OCI-LY7 (cell line): ENCODE results near the gene TRAM2. TPM values are rescaled to one million over a fixed set of nuclear protein-coding genes. Genes with fewer than 3 reads are reported as not detected.
A peak's percentile ranks its signal among the peaks of the same experiment; 100 is the strongest.

Source experiments
- BruUV-seq: library from RNA; stranded (reverse); fragments of 400-500 nt; replicated peaks from 2 replicates; lab custom pipeline; 2021; lab: Mats Ljungman, UMichigan
- CTCF ChIA-PET: fragments of 300-600 bp; sonication (Branson Sonifier 250); formaldehyde crosslinking; loops from one replicate; lab custom pipeline; 2022; ENCODE audit warnings: antibody characterized with exemption; ENCODE audit not compliant: unreplicated experiment; lab: Charles Lee
- POLR2A ChIA-PET: fragments of 300-600 bp; sonication (Branson Sonifier 250); formaldehyde crosslinking; loops from one replicate; lab custom pipeline; 2022; ENCODE audit warnings: antibody characterized with exemption; lab: Charles Lee
- DNase-seq: peaks from one replicate; pipeline ENCODE4 v3.0.0-alpha.2; 2015; ENCODE audit warnings: low spot score
- H2AFZ ChIP-seq: fragments of 200-600 bp; sonication (generic), shearing (Covaris generic); 2 replicates; pipeline ENCODE4 v1.6.1; 2014; ENCODE audit warnings: mild to moderate bottlenecking, antibody characterized with exemption, low read length, moderate library complexity
- H3K27ac ChIP-seq: fragments of 200-600 bp; sonication (generic); 2 replicates; pipeline ENCODE4 v1.5.1; 2014; ENCODE audit warnings: mixed run types, low read depth, mild to moderate bottlenecking, moderate library complexity, low read length, inconsistent platforms; ENCODE audit not compliant: poor library complexity, severe bottlenecking
- H3K36me3 ChIP-seq: fragments of 200-600 bp; sonication (generic); 2 replicates; pipeline ENCODE4 v1.6.1; 2014; ENCODE audit warnings: mild to moderate bottlenecking, antibody characterized with exemption, low read length, moderate library complexity, mixed read lengths; ENCODE audit not compliant: insufficient read depth
- H3K4me1 ChIP-seq: fragments of 200-600 bp; sonication (generic); 2 replicates; pipeline ENCODE4 v1.5.1; 2014; ENCODE audit warnings: mild to moderate bottlenecking, low read length; ENCODE audit not compliant: insufficient read depth, poor library complexity, severe bottlenecking
- H3K4me2 ChIP-seq: fragments of 200-600 bp; sonication (generic); 2 replicates; pipeline ENCODE4 v1.6.1; 2014; ENCODE audit warnings: mild to moderate bottlenecking, low read length
- H3K4me3 ChIP-seq: fragments of 200-600 bp; sonication (generic); 2 replicates; pipeline ENCODE4 v1.5.1; 2014; ENCODE audit warnings: mild to moderate bottlenecking, low read depth, low read length; ENCODE audit not compliant: poor library complexity, severe bottlenecking
- H3K79me2 ChIP-seq: fragments of 200-600 bp; sonication (generic); 2 replicates; pipeline ENCODE4 v1.6.1; 2016; ENCODE audit warnings: low read depth, mild to moderate bottlenecking, low read length, moderate library complexity, mixed read lengths; ENCODE audit not compliant: insufficient read depth
- H3K9me2 ChIP-seq: fragments of 200-600 bp; sonication (generic); 2 replicates; pipeline ENCODE4 v1.6.1; 2016; ENCODE audit warnings: mild to moderate bottlenecking, low read length, mixed read lengths; ENCODE audit not compliant: insufficient read depth
- H3K9me3 ChIP-seq: fragments of 200-600 bp; sonication (generic); 2 replicates; pipeline ENCODE4 v1.6.1; 2014; ENCODE audit warnings: mild to moderate bottlenecking, mixed run types, low read length, mixed read lengths
- H4K20me1 ChIP-seq: fragments of 200-600 bp; sonication (generic); 2 replicates; pipeline ENCODE4 v1.6.1; 2014; ENCODE audit warnings: mild to moderate bottlenecking, antibody characterized with exemption, low read length, moderate library complexity, mixed read lengths; ENCODE audit not compliant: insufficient read depth
- EZH2phosphoT487 ChIP-seq: fragments of 200-600 bp; sonication (generic); IDR thresholded peaks from 2 replicates; pipeline ENCODE4 v1.6.1; 2018; ENCODE audit warnings: low read depth, borderline replicate concordance, mild to moderate bottlenecking, mixed run types, antibody characterized with exemption, low read length, moderate library complexity, mixed read lengths
- intact Hi-C: fragments of 100-400 bp; cut with micrococcal nuclease; formaldehyde crosslinking; loops from one replicate; pipeline ENCODE4 v1.10.0; 2022; ENCODE audit not compliant: unreplicated experiment
- total RNA-seq, 2 experiments: library from RNA; depleted of rRNA in 1 of 2; stranded (reverse); fragments of >200 nt in 1 of 2; shearing (Covaris generic) in 1 of 2; gene quantifications; 2 replicates each; pipeline ENCODE4 v1.2.3, GENCODE V29; 2014 to 2022
- TF ChIP-seq, protein P1 (sequence below): fragments of 200-600 bp; sonication (generic); conservative IDR thresholded peaks from 2 replicates; pipeline ENCODE4 v1.5.1; 2014; ENCODE audit warnings: mild to moderate bottlenecking, antibody characterized with exemption, low read length, moderate library complexity, mixed read lengths

Gene TRAM2
- total RNA-seq, 2 experiments from 2014 or later = 19.3 to 38.2 TPM

DNA sequence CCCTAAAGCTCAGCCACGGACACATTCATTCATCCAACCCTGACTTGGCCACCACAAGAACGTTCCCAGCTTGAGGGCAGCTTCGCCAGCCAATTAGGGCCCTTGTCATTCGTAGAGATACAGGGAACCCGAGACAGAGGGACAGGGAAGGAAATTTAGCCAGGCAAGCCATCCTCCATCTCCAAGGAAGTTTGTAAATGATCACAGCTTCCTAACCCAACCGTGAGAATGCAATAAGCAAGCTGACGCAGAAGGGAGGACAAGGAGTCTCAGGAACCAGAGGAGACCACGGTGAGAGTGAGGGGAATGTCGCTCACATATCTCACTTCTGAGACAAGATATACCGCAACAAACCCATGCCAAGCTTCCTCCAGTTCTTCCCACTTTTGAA is 1.4 kb downstream of the TRAM2 start:
- no peak for TF ChIP-seq EZH2phosphoT487
- TF ChIP-seq, protein P1, sequence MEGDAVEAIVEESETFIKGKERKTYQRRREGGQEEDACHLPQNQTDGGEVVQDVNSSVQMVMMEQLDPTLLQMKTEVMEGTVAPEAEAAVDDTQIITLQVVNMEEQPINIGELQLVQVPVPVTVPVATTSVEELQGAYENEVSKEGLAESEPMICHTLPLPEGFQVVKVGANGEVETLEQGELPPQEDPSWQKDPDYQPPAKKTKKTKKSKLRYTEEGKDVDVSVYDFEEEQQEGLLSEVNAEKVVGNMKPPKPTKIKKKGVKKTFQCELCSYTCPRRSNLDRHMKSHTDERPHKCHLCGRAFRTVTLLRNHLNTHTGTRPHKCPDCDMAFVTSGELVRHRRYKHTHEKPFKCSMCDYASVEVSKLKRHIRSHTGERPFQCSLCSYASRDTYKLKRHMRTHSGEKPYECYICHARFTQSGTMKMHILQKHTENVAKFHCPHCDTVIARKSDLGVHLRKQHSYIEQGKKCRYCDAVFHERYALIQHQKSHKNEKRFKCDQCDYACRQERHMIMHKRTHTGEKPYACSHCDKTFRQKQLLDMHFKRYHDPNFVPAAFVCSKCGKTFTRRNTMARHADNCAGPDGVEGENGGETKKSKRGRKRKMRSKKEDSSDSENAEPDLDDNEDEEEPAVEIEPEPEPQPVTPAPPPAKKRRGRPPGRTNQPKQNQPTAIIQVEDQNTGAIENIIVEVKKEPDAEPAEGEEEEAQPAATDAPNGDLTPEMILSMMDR = no peak
- Histone ChIP-seq H3K4me3 (peak overlapping the region; percentile 75), H3K36me3 (peaks cover 4% of the 10 kb centered on the region; the same call in 1 of the 2 replicates), H3K79me2 (peaks cover 55% of the 10 kb centered on the region), H3K9me2 (no peaks in the 10 kb centered on the region), H3K4me1 (peaks cover 59% of the 10 kb centered on the region), H2AFZ (no peak overlapping the region), H4K20me1 (peaks cover 31% of the 10 kb centered on the region), H3K27ac (no peak overlapping the region), H3K4me2 (peak overlapping the region; percentile 83), H3K9me3 (no peaks in the 10 kb centered on the region)
- DNase-seq = no peak
- intact Hi-C loops = loop anchor here (1.0 to 5.0 kb wide), 3 partner anchors 39 to 288 kb away; no protein-coding TSS in a partner anchor
- BruUV-seq = TSS peak; percentile 45
- POLR2A ChIA-PET = interaction anchor here (0.7 to 5.0 kb wide), 11 partner anchors 9 to 290 kb away, joined by 3 to 47 read pairs (median 4); no protein-coding TSS in a partner anchor
- CTCF ChIA-PET = interaction anchor here (1.0 to 1.9 kb wide), 5 partner anchors 23 to 89 kb away, joined by 3 to 6 read pairs (median 4); no protein-coding TSS in a partner anchor

DNA sequence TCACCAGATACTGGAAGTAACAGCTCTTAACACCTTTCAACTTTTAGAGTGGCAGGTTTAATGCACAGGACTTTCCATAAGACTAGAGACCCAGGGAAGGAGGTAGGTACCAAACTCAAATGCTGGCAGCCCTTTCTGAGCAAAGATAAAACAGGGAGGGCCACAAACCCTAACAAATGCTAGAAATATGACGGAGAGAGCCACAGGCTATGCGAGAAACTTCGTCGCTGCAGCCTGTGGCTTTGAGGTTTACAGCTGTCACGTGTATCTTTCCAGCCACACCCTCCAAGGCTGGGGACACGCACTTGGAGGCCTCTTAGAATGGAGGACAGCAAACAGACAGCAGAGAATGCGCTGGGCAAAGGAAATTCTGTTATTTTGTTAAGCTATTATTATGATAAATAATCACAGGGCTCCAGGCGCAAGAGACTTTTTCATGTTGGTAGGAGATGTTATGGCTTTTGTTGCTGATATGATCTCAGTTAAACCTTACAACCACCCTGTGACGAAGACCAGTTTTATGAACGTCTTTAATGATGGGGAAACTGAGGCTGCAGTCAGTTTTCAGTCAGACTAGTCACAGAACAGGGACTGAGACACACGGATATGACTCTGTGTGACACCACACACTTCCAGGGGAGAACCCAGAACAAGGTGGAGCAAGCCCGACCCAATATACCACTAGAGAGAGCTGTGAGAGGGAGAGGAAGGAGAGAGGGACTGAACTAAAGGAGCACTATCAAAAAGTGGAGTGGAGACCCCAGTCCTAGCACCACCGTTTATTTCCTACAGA is 2.0 kb downstream of the TRAM2 start:
- ChIA-PET CTCF (interaction anchor here (1.3 to 1.9 kb wide), 3 partner anchors 50 to 90 kb away, joined by 3 to 6 read pairs (median 4); no protein-coding TSS in a partner anchor), POLR2A (interaction anchor here (0.6 to 5.0 kb wide), 13 partner anchors 9 to 370 kb away, joined by 3 to 47 read pairs (median 4); no protein-coding TSS in a partner anchor)
- Histone ChIP-seq H4K20me1 (peaks cover 31% of the 10 kb centered on the region), H3K36me3 (peaks cover 4% of the 10 kb centered on the region; the same call in 1 of the 2 replicates), H3K79me2 (peaks cover 61% of the 10 kb centered on the region), H3K4me2 (peak overlapping the region; percentile 83), H3K9me3 (no peaks in the 10 kb centered on the region), H3K9me2 (no peaks in the 10 kb centered on the region), H3K4me1 (peaks cover 65% of the 10 kb centered on the region), H3K27ac (no peak overlapping the region), H2AFZ (no peak overlapping the region), H3K4me3 (peak overlapping the region; percentile 75)
- no TSS peak for BruUV-seq
- TF ChIP-seq EZH2phosphoT487 = no peak
- TF ChIP-seq, protein P1 = 0 out of 2 replicates have a peak, but pooled peaks have one; percentile 12
- intact Hi-C loops = loop anchor here (1.0 to 5.0 kb wide), 3 partner anchors 39 to 288 kb away; no protein-coding TSS in a partner anchor
- DNase-seq = no peak
